ENCODE measurements around the gene CA5A. TPM values are rescaled to one million over a fixed set of nuclear protein-coding genes. Genes with fewer than 3 reads are reported as not detected.

The CA5A gene
- total and polyA plus RNA-seq, 2 of the 13 experiments (the other 11 are each of a cell fraction or from before 2014, with no cell fraction given), result 66.8 to 106 TPM

GRCh38 chr16:87936375-87937230 lies at the start of gene CA5A (continued):
- peak; percentile 88 for TF ChIP-seq ATF2 (CRISPR knock-in tag; IDR thresholded peaks at IDR 0.05)
- no peak for TF ChIP-seq EEA1 (CRISPR knock-in tag; IDR thresholded peaks at IDR 0.05; ENCODE audit: borderline replicate concordance)
- TF ChIP-seq ZNF629 (CRISPR knock-in tag; conservative IDR thresholded peaks at IDR 0.05), result no peak; the same call in 1 of the 2 replicates
- no peak; the same call in none of the 2 replicates for TF ChIP-seq DNMT3B (CRISPR knock-in tag; conservative IDR thresholded peaks at IDR 0.05)
- TF ChIP-seq ZBTB39 (CRISPR knock-in tag; IDR thresholded peaks at IDR 0.05), result peak; percentile 81
- peak; percentile 83; the same call in 1 of the 2 replicates for TF ChIP-seq ZNF253 (CRISPR knock-in tag; IDR thresholded peaks at IDR 0.05; ENCODE audit: borderline replicate concordance)
- peak; percentile 87 to 92 for TF ChIP-seq POLR2A (IDR thresholded peaks at IDR 0.05; ENCODE audit: insufficient read depth in 1 of 2, low read depth in 2 of 2, low read length in 2 of 2)
- peak; percentile 90 for TF ChIP-seq ZNF124 (CRISPR knock-in tag; IDR thresholded peaks at IDR 0.05)
- TF ChIP-seq NRL (CRISPR knock-in tag; IDR thresholded peaks at IDR 0.05; ENCODE audit: borderline replicate concordance), result peak; percentile 88
- no peak for TF ChIP-seq ZNF3 (CRISPR knock-in tag; IDR thresholded peaks at IDR 0.05)
- TF ChIP-seq ZMYM3 (CRISPR knock-in tag; IDR thresholded peaks at IDR 0.05), result peak; percentile 97
- peak; percentile 19; the same call in 1 of the 2 replicates for TF ChIP-seq ZSCAN22 (CRISPR knock-in tag; IDR thresholded peaks at IDR 0.05)
- TF ChIP-seq ZBTB38 (CRISPR knock-in tag; IDR thresholded peaks at IDR 0.05), result peak; percentile 90
- peak; percentile 94 for TF ChIP-seq IRF2 (CRISPR knock-in tag; IDR thresholded peaks at IDR 0.05)
- TF ChIP-seq CREM (IDR thresholded peaks at IDR 0.05), result peak; percentile 80
- TF ChIP-seq CREM (CRISPR knock-in tag; IDR thresholded peaks at IDR 0.05), result no peak
- peak; percentile 74 for TF ChIP-seq TFDP2 (CRISPR knock-in tag; IDR thresholded peaks at IDR 0.05)
- TF ChIP-seq RFX5 (IDR thresholded peaks at IDR 0.05; ENCODE audit: low read depth, low read length), result no peak
- TF ChIP-seq SATB2 (CRISPR knock-in tag; IDR thresholded peaks at IDR 0.05), result no peak
- TF ChIP-seq KLF6 (CRISPR knock-in tag; IDR thresholded peaks at IDR 0.05), result peak; percentile 93
- peak; percentile 67; the same call in 1 of the 2 replicates for TF ChIP-seq PRMT3 (CRISPR knock-in tag; IDR thresholded peaks at IDR 0.05; ENCODE audit: borderline replicate concordance, low read depth)
- TF ChIP-seq ZFX (CRISPR knock-in tag; IDR thresholded peaks at IDR 0.05; ENCODE audit: low read depth), result peak; percentile 82
- TF ChIP-seq ZBTB25 (CRISPR knock-in tag; IDR thresholded peaks at IDR 0.05), result peak; percentile 92
- peak; percentile 68; the same call in 1 of the 2 replicates for TF ChIP-seq ZNF335 (CRISPR knock-in tag; IDR thresholded peaks at IDR 0.05)
